H1 (cell line): ENCODE measurements around the gene ROR1. TPM values are rescaled to one million over a fixed set of nuclear protein-coding genes. Genes with fewer than 3 reads are reported as not detected.
A peak's percentile ranks its signal among the peaks of the same experiment; 100 is the strongest.

ENCODE experiments used
- CTCF ChIA-PET: fragments of 300-600 bp; sonication (Branson Sonifier 250); formaldehyde crosslinking; loops from one replicate; lab custom pipeline; 2021; ENCODE audit not compliant: partially characterized antibody; lab: Charles Lee
- POLR2A ChIA-PET: fragments of 300-600 bp; sonication (Branson Sonifier 250); formaldehyde crosslinking; loops from one replicate; lab custom pipeline; 2021; ENCODE audit warnings: inconsistent platforms; ENCODE audit not compliant: partially characterized antibody; lab: Charles Lee
- DNase-seq, 2 experiments: peaks; one replicate each; pipeline versions ENCODE4 v3.0.0 to v3.0.0-alpha.2; 2010 to 2022; ENCODE audit warnings: low spot score in 2 of 2, low read depth in 1 of 2, mixed read lengths in 1 of 2
- FAIRE-seq: peaks from 2 replicates; lab custom pipeline; 2011; peaks lifted over from hg19 to GRCh38; lab: Jason Lieb, UNC
- H2AFZ ChIP-seq: 2 replicates; pipeline ENCODE4 v1.8.1; 2012; ENCODE audit warnings: low read length, inconsistent platforms
- H2AK5ac ChIP-seq: 2 replicates; pipeline ENCODE4 v1.6.1; 2013; ENCODE audit warnings: low read depth, low read length
- H2BK120ac ChIP-seq: replicated peaks from 2 replicates; pipeline ENCODE3; 2013; ENCODE audit warnings: low read depth, low read length, inconsistent platforms
- H2BK12ac ChIP-seq: 2 replicates; pipeline ENCODE4 v1.6.1; 2013; ENCODE audit warnings: low read depth, low read length
- H2BK15ac ChIP-seq: 2 replicates; pipeline ENCODE4 v1.6.1; 2013; ENCODE audit warnings: low read length
- H2BK20ac ChIP-seq: 2 replicates; pipeline ENCODE4 v1.6.1; 2013; ENCODE audit warnings: low read length
- H2BK5ac ChIP-seq: 2 replicates; pipeline ENCODE4 v1.6.1; 2013; ENCODE audit warnings: low read depth, low read length
- H3K14ac ChIP-seq: 2 replicates; pipeline ENCODE4 v1.6.1; 2013; ENCODE audit warnings: inconsistent platforms; ENCODE audit not compliant: insufficient read length
- H3K18ac ChIP-seq: 2 replicates; pipeline ENCODE4 v1.6.1; 2013; ENCODE audit warnings: low read length; ENCODE audit errors: extremely low read depth
- H3K23ac ChIP-seq: 2 replicates; pipeline ENCODE4 v1.6.1; 2013; ENCODE audit warnings: inconsistent platforms; ENCODE audit not compliant: insufficient read length
- H3K23me2 ChIP-seq: 2 replicates; pipeline ENCODE4 v1.6.1; 2013; ENCODE audit warnings: low read depth, low read length
- H3K27ac ChIP-seq: 2 replicates; pipeline ENCODE4 v1.6.1; 2011; ENCODE audit warnings: low read depth, low read length, inconsistent platforms
- H3K27me3 ChIP-seq, 4 experiments: replicated peaks in 1 of 4; 1 replicate in 1 of 4; 2 replicates in 3 of 4; pipeline versions ENCODE4 v1.6.1 to v1.8.1; 2011 to 2013; ENCODE audit warnings: low read length in 3 of 4, mild to moderate bottlenecking in 3 of 4, inconsistent platforms in 2 of 4, mixed read lengths in 2 of 4, moderate library complexity in 1 of 4; ENCODE audit not compliant: control insufficient read depth in 3 of 4, insufficient read depth in 3 of 4; ENCODE audit errors: extremely low read depth in 1 of 4
- H3K36me3 ChIP-seq, 4 experiments: 2 replicates each; pipeline versions ENCODE4 v1.6.1 to v1.8.1; 2011 to 2013; ENCODE audit warnings: mild to moderate bottlenecking in 4 of 4, low read length in 3 of 4, moderate library complexity in 2 of 4, control low read depth in 1 of 4, inconsistent platforms in 1 of 4; ENCODE audit not compliant: insufficient read depth in 4 of 4, control insufficient read depth in 2 of 4
- H3K4ac ChIP-seq: replicated peaks from 2 replicates; pipeline ENCODE3; 2013; ENCODE audit warnings: low read length, low read depth, mixed read lengths, inconsistent platforms; ENCODE audit not compliant: insufficient read length
- H3K4me1 ChIP-seq, 4 experiments: replicated peaks in 1 of 4; 1 replicate in 1 of 4; 2 replicates in 3 of 4; pipeline versions ENCODE4 v1.6.1 to v1.8.1; 2011 to 2013; ENCODE audit warnings: low read length in 3 of 4, inconsistent platforms in 2 of 4, mixed read lengths in 1 of 4; ENCODE audit not compliant: insufficient read depth in 4 of 4, control insufficient read depth in 3 of 4
- H3K4me2 ChIP-seq, 2 experiments: 2 replicates each; pipeline versions ENCODE4 v1.6.1 to v1.8.1; 2011 to 2013; ENCODE audit warnings: low read depth in 2 of 2, low read length in 2 of 2, control low read depth in 1 of 2, inconsistent platforms in 1 of 2, mild to moderate bottlenecking in 1 of 2; ENCODE audit not compliant: insufficient read depth in 1 of 2
- H3K4me3 ChIP-seq, 4 experiments: fragments of 200-600, 300-600 bp in 1 of 4; sonication (generic), shearing (Covaris generic), sonication (Bioruptor Twin) in 1 of 4; 2 replicates each; pipeline versions ENCODE4 v1.5.1 to v1.8.1; 2011 to 2016; ENCODE audit warnings: low read length in 4 of 4, low read depth in 3 of 4, control low read depth in 2 of 4, inconsistent platforms in 2 of 4, mild to moderate bottlenecking in 2 of 4, mixed read lengths in 1 of 4, moderate library complexity in 1 of 4; ENCODE audit not compliant: insufficient read depth in 2 of 4; ENCODE audit errors: extremely low read depth in 1 of 4
- H3K56ac ChIP-seq: replicated peaks from 2 replicates; pipeline ENCODE3; 2013; ENCODE audit warnings: low read depth, mild to moderate bottlenecking, mixed read lengths, low read length, inconsistent platforms; ENCODE audit not compliant: insufficient read length
- H3K79me1 ChIP-seq: 2 replicates; pipeline ENCODE4 v1.6.1; 2013; ENCODE audit warnings: low read depth, low read length, control low read depth
- H3K79me2 ChIP-seq, 2 experiments: 2 replicates each; pipeline versions ENCODE4 v1.6.1 to v1.8.1; 2012 to 2013; ENCODE audit warnings: low read length in 2 of 2, mild to moderate bottlenecking in 2 of 2, inconsistent platforms in 1 of 2; ENCODE audit not compliant: insufficient read depth in 2 of 2, control insufficient read depth in 1 of 2
- H3K9ac ChIP-seq, 4 experiments: replicated peaks in 1 of 4; 1 replicate in 1 of 4; 2 replicates in 3 of 4; pipeline versions ENCODE4 v1.6.1 to v1.8.1; 2011 to 2013; ENCODE audit warnings: low read depth in 3 of 4, low read length in 3 of 4, control low read depth in 2 of 4, mild to moderate bottlenecking in 2 of 4, moderate library complexity in 2 of 4, inconsistent platforms in 1 of 4; ENCODE audit errors: extremely low read depth in 1 of 4
- H3K9me3 ChIP-seq, 2 experiments: 2 replicates each; pipeline versions ENCODE4 v1.6.1 to v1.8.1; 2012 to 2013; ENCODE audit warnings: mild to moderate bottlenecking in 2 of 2, moderate library complexity in 2 of 2, control low read depth in 1 of 2, inconsistent platforms in 1 of 2, low read depth in 1 of 2, low read length in 1 of 2, mixed read lengths in 1 of 2; ENCODE audit not compliant: insufficient read depth in 2 of 2
- H4K20me1 ChIP-seq, 2 experiments: replicated peaks in 1 of 2; 2 replicates each; pipeline versions ENCODE3 to v1.8.1; 2011 to 2013; ENCODE audit warnings: inconsistent platforms in 2 of 2, low read length in 2 of 2, mild to moderate bottlenecking in 1 of 2; ENCODE audit not compliant: insufficient read depth in 2 of 2, control insufficient read depth in 1 of 2
- H4K5ac ChIP-seq: 2 replicates; pipeline ENCODE4 v1.6.1; 2013; ENCODE audit warnings: low read length, low read depth, mixed read lengths, inconsistent platforms; ENCODE audit not compliant: insufficient read length
- H4K8ac ChIP-seq: 2 replicates; pipeline ENCODE4 v1.8.0; 2013; ENCODE audit warnings: mild to moderate bottlenecking, moderate library complexity, low read length, inconsistent platforms; ENCODE audit not compliant: insufficient read depth; ENCODE audit errors: extremely low read depth
- H4K91ac ChIP-seq: replicated peaks from 2 replicates; pipeline ENCODE3; 2013; ENCODE audit warnings: low read length, mixed read lengths, inconsistent platforms; ENCODE audit not compliant: insufficient read length
- EZH2 ChIP-seq: fragments of 200-600 bp; sonication (generic); IDR thresholded peaks from 2 replicates; pipeline ENCODE4 v1.7.1; 2012; ENCODE audit warnings: low read depth, mild to moderate bottlenecking, moderate library complexity, low read length, inconsistent platforms; ENCODE audit not compliant: severe bottlenecking
- RAD21 ChIP-seq, 2 experiments: IDR thresholded peaks in 1 of 2; conservative IDR thresholded peaks in 1 of 2; 2 replicates each; pipeline ENCODE4 v1.6.1; 2011; ENCODE audit warnings: low read depth in 2 of 2, low read length in 2 of 2, improper control_type of control experiment in 1 of 2, inconsistent platforms in 1 of 2, mild to moderate bottlenecking in 1 of 2, moderate library complexity in 1 of 2
- WGBS, 2 experiments: shearing (Covaris generic) in 1 of 2; methylation state at CpG; one replicate each; pipeline versions ENCODE4 v1.1.6 to v1.1.7; 2013 to 2015; ENCODE audit warnings: low lambda C conversion rate in 2 of 2, mixed read lengths in 2 of 2, inconsistent platforms in 1 of 2, low coverage in 1 of 2, missing lambda C conversion rate in 1 of 2; ENCODE audit not compliant: insufficient replicate concordance in 2 of 2, insufficient coverage in 1 of 2, insufficient read length in 1 of 2; ENCODE audit errors: extremely low coverage in 1 of 2, missing lambda C conversion rate in 1 of 2; 5-methylcytosine and 5-hydroxymethylcytosine counted together
- polyA plus RNA-seq, 7 experiments: library from polyadenylated mRNA; depleted of rRNA in 3 of 7; stranded (reverse) in 5 of 7; unstranded in 2 of 7; fragments of >200 nt in 5 of 7; fragments of 200-250 nt in 2 of 7; gene quantifications; 1 replicate in 5 of 7; 2 replicates in 1 of 7; 4 replicates in 1 of 7; pipeline versions ENCODE4 v1.2.1 to v1.2.3, GENCODE V29; 2011 to 2013; ENCODE audit warnings: missing spikeins in 2 of 7, mixed read lengths in 2 of 7
- total RNA-seq: library from RNA; stranded (reverse); fragmentation: NEBNext Ultra II Directional; extraction: Animal tissue kit (Norgen Biotek cat#: 25700); gene quantifications from 2 replicates; pipeline ENCODE4 v1.2.1, GENCODE V29; 2021

The ROR1 gene
- total and polyA plus RNA-seq, 2 of the 8 experiments (the other 6 are each of a cell fraction or from before 2014, with no cell fraction given) = 33.6 to 73.6 TPM

DNA sequence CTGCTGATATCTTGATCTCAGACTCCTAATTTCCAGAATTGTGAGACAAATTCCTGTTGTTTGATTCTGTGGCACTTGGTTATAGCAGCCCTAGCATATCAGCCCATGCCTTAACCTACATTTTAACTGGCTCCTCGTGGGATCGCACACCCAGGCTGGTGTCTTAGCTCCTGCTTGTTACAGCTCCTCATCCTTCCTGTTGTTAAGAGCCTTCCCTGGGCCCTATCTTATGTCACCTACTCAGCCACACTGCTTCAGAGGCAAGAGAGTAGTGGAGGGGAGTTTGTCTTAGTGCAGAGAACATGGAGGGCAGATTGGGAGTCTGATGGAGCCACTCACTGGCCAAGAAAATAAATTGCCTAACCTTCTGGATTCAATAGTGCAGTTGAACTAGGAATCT lies 131.0 kb downstream of the ROR1 start:
- no peak overlapping the region for H4K91ac ChIP-seq
- H3K23ac ChIP-seq = no peak overlapping the region
- H3K9me3 ChIP-seq = no peaks in the 10 kb centered on the region
- H3K4me1 ChIP-seq = peaks cover 6 to 34% (median 25%) of the 10 kb centered on the region in 4 experiments
- no peaks in the 10 kb centered on the region for H3K23me2 ChIP-seq
- H3K79me1 ChIP-seq = peaks cover 3% of the 10 kb centered on the region; the same call in 1 of the 2 replicates
- H3K18ac ChIP-seq = peak overlapping the region; percentile 9; the same call in 1 of the 2 replicates
- no peaks in the 10 kb centered on the region for H3K27me3 ChIP-seq
- H3K14ac ChIP-seq = no peak overlapping the region
- ChIA-PET CTCF (interaction anchor here (1.1 to 10.3 kb wide), 4 partner anchors 9 to 57 kb away, joined by 3 to 74 read pairs (median 4); no protein-coding TSS in a partner anchor), POLR2A (no interaction called here)
- no peak overlapping the region for H4K5ac ChIP-seq
- no peak for TF ChIP-seq EZH2
- TF ChIP-seq RAD21 (IDR thresholded peaks at IDR 0.05 in 1 of 2, conservative IDR thresholded peaks at IDR 0.05 in 1 of 2; ENCODE audit: low read depth in 2 of 2, low read length in 2 of 2) = peak; percentile 10 to 13; a peak in 1 of 4 replicates
- no peak overlapping the region for H3K4me3 ChIP-seq
- peaks cover 3 to 5% of the 10 kb centered on the region in 2 experiments for H4K20me1 ChIP-seq
- H4K8ac ChIP-seq = no peak overlapping the region
- no peak for DNase-seq
- H2AK5ac ChIP-seq = no peak overlapping the region; the same call in 1 of the 2 replicates
- no peak overlapping the region for H3K4me2 ChIP-seq
- no peak overlapping the region for H3K56ac ChIP-seq
- WGBS, 2 experiments = 79% methylated on average over 2 of the region's 2 CpGs; no CpG with 5 or more reads in 1 of the 2 experiments
- FAIRE-seq = peak; percentile 24
- H2BK5ac ChIP-seq = no peak overlapping the region
- no peak overlapping the region for H2AFZ ChIP-seq
- H2BK12ac ChIP-seq = no peak overlapping the region
- H3K4ac ChIP-seq = no peak overlapping the region
- H2BK20ac ChIP-seq = no peak overlapping the region
- H2BK120ac ChIP-seq = no peak overlapping the region
- no peak overlapping the region for H2BK15ac ChIP-seq
- no peak overlapping the region for H3K27ac ChIP-seq
- H3K36me3 ChIP-seq = no peaks in the 10 kb centered on the region
- no peak overlapping the region; a peak in 1 of 7 replicates for H3K9ac ChIP-seq
- peaks cover 7 to 95% of the 10 kb centered on the region in 2 experiments; a peak in 3 of 4 replicates for H3K79me2 ChIP-seq
